Measurements from ENCODE around the gene SLC41A2.

Gene SLC41A2

GRCh38 chr12:104966677-104967076 is 8.6 kb upstream of the SLC41A2 start:
- TF ChIP-seq ZFP41 (tag by site-specific recombination; IDR thresholded peaks at IDR 0.05; ENCODE audit: borderline replicate concordance) (no peak), ZSCAN5A (tag by site-specific recombination; IDR thresholded peaks at IDR 0.05) (no peak), ZNF202 (tag by site-specific recombination; IDR thresholded peaks at IDR 0.05; ENCODE audit: borderline replicate concordance) (no peak), KLF9 (tag by site-specific recombination; IDR thresholded peaks at IDR 0.05; ENCODE audit: low read depth) (no peak), ZNF560 (tag by site-specific recombination; IDR thresholded peaks at IDR 0.05; ENCODE audit: borderline replicate concordance) (no peak), ZFHX2 (tag by site-specific recombination; conservative IDR thresholded peaks at IDR 0.05) (no peak), REST (tag by site-specific recombination; IDR thresholded peaks at IDR 0.05) (no peak), OVOL3 (tag by site-specific recombination; IDR thresholded peaks at IDR 0.05) (no peak), ZNF513 (tag by site-specific recombination; IDR thresholded peaks at IDR 0.05) (no peak), ZNF302 (tag by site-specific recombination; IDR thresholded peaks at IDR 0.05; ENCODE audit: low read depth) (no peak), ZNF777 (tag by site-specific recombination; IDR thresholded peaks at IDR 0.05; ENCODE audit: borderline replicate concordance) (no peak), ZNF610 (tag by site-specific recombination; IDR thresholded peaks at IDR 0.05; ENCODE audit: borderline replicate concordance) (no peak), ZBTB26 (tag by site-specific recombination; optimal IDR thresholded peaks at IDR 0.05) (no peak), PRDM10 (tag by site-specific recombination; IDR thresholded peaks at IDR 0.05) (no peak), ZNF391 (tag by site-specific recombination; IDR thresholded peaks at IDR 0.05; ENCODE audit: borderline replicate concordance, low read depth) (no peak), ZXDB (tag by site-specific recombination; IDR thresholded peaks at IDR 0.05) (no peak)
- Histone ChIP-seq H3K4me1 (ENCODE audit: control insufficient read depth, insufficient read depth, low read length) (no peaks in the 10 kb centered on the region), H3K27ac (ENCODE audit: extremely low read depth, low read depth, low read length) (no peak overlapping the region), H3K9me3 (ENCODE audit: control insufficient read depth, insufficient read depth, low read depth, low read length) (no peaks in the 10 kb centered on the region), H3K4me3 (ENCODE audit: low read depth, low read length) (no peak overlapping the region), H3K36me3 (ENCODE audit: control insufficient read depth in 2 of 2, insufficient read depth in 1 of 2, low read length in 2 of 2) (no peaks in the 10 kb centered on the region)
- POLR2A ChIA-PET = no interaction called here
- CTCF ChIA-PET = no interaction called here

Data from HEK293 (cell line).